ENCODE results near the gene TMEM43.

DNA sequence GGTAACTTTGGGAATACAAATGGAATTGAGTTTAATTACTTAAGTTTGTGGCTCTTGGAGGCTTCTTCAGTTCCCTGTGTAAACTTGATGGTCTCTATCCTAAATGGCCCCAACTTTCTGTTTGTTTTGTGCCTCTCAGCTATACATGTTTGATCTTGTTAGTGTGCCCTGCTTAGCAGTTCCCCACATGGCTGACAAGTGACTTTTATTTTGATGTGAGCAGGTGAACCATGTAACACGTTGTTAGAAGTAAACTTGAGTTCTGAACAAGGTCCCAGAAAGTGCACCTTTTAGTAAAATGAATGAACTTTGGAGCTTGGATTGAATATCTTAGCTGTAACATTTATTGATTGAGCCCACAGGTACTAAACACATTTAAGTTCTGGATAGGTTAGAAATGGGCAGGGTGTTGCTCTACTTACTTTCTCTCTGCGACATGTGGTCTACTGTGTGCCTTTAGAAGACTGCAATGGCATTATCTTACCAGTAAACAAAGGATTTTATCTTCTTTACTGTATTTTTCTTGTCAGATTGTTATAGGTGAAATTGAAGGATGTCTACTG is 58.2 kb downstream of the TMEM43 start:
- TF ChIP-seq, protein P1, sequence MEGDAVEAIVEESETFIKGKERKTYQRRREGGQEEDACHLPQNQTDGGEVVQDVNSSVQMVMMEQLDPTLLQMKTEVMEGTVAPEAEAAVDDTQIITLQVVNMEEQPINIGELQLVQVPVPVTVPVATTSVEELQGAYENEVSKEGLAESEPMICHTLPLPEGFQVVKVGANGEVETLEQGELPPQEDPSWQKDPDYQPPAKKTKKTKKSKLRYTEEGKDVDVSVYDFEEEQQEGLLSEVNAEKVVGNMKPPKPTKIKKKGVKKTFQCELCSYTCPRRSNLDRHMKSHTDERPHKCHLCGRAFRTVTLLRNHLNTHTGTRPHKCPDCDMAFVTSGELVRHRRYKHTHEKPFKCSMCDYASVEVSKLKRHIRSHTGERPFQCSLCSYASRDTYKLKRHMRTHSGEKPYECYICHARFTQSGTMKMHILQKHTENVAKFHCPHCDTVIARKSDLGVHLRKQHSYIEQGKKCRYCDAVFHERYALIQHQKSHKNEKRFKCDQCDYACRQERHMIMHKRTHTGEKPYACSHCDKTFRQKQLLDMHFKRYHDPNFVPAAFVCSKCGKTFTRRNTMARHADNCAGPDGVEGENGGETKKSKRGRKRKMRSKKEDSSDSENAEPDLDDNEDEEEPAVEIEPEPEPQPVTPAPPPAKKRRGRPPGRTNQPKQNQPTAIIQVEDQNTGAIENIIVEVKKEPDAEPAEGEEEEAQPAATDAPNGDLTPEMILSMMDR (IDR thresholded peaks at IDR 0.05) = no peak
- TF ChIP-seq CHD2 (IDR thresholded peaks at IDR 0.05; ENCODE audit: low read length, partially characterized antibody) (no peak), NFIC (IDR thresholded peaks at IDR 0.05; ENCODE audit: borderline replicate concordance) (no peak), TCF12 (IDR thresholded peaks at IDR 0.05) (no peak), ELF1 (IDR thresholded peaks at IDR 0.05) (no peak), JUND (IDR thresholded peaks at IDR 0.05) (no peak), FOXM1 (IDR thresholded peaks at IDR 0.05; ENCODE audit: low read depth) (no peak)
- TF ChIP-seq, protein P2, sequence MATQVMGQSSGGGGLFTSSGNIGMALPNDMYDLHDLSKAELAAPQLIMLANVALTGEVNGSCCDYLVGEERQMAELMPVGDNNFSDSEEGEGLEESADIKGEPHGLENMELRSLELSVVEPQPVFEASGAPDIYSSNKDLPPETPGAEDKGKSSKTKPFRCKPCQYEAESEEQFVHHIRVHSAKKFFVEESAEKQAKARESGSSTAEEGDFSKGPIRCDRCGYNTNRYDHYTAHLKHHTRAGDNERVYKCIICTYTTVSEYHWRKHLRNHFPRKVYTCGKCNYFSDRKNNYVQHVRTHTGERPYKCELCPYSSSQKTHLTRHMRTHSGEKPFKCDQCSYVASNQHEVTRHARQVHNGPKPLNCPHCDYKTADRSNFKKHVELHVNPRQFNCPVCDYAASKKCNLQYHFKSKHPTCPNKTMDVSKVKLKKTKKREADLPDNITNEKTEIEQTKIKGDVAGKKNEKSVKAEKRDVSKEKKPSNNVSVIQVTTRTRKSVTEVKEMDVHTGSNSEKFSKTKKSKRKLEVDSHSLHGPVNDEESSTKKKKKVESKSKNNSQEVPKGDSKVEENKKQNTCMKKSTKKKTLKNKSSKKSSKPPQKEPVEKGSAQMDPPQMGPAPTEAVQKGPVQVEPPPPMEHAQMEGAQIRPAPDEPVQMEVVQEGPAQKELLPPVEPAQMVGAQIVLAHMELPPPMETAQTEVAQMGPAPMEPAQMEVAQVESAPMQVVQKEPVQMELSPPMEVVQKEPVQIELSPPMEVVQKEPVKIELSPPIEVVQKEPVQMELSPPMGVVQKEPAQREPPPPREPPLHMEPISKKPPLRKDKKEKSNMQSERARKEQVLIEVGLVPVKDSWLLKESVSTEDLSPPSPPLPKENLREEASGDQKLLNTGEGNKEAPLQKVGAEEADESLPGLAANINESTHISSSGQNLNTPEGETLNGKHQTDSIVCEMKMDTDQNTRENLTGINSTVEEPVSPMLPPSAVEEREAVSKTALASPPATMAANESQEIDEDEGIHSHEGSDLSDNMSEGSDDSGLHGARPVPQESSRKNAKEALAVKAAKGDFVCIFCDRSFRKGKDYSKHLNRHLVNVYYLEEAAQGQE (IDR thresholded peaks at IDR 0.05; ENCODE audit: low read depth, low read length) = no peak
- TF ChIP-seq, protein P3, sequence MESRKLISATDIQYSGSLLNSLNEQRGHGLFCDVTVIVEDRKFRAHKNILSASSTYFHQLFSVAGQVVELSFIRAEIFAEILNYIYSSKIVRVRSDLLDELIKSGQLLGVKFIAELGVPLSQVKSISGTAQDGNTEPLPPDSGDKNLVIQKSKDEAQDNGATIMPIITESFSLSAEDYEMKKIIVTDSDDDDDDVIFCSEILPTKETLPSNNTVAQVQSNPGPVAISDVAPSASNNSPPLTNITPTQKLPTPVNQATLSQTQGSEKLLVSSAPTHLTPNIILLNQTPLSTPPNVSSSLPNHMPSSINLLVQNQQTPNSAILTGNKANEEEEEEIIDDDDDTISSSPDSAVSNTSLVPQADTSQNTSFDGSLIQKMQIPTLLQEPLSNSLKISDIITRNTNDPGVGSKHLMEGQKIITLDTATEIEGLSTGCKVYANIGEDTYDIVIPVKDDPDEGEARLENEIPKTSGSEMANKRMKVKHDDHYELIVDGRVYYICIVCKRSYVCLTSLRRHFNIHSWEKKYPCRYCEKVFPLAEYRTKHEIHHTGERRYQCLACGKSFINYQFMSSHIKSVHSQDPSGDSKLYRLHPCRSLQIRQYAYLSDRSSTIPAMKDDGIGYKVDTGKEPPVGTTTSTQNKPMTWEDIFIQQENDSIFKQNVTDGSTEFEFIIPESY (IDR thresholded peaks at IDR 0.05; ENCODE audit: borderline replicate concordance, low read depth) = no peak
- TF ChIP-seq, protein P4, sequence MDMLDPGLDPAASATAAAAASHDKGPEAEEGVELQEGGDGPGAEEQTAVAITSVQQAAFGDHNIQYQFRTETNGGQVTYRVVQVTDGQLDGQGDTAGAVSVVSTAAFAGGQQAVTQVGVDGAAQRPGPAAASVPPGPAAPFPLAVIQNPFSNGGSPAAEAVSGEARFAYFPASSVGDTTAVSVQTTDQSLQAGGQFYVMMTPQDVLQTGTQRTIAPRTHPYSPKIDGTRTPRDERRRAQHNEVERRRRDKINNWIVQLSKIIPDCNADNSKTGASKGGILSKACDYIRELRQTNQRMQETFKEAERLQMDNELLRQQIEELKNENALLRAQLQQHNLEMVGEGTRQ (IDR thresholded peaks at IDR 0.05; ENCODE audit: borderline replicate concordance, low read depth, low read length) = no peak
- TF ChIP-seq, protein P5, sequence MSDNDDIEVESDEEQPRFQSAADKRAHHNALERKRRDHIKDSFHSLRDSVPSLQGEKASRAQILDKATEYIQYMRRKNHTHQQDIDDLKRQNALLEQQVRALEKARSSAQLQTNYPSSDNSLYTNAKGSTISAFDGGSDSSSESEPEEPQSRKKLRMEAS (IDR thresholded peaks at IDR 0.05; ENCODE audit: low read depth) = no peak
